Duodenal mucosa (tissue), 2 donors: ENCODE measurements around the gene LACRT.

ENCODE experiments used
- H3K27ac ChIP-seq: one replicate; pipeline ENCODE4 v1.7.0; 2013; ENCODE audit warnings: low read depth, low read length
- H3K27me3 ChIP-seq, 2 donors: one replicate each; pipeline ENCODE4 v1.7.0; 2013; ENCODE audit warnings: low read length in 2 of 2, control low read depth in 1 of 2; ENCODE audit not compliant: insufficient read depth in 2 of 2, control insufficient read depth in 1 of 2
- H3K36me3 ChIP-seq, 2 donors: one replicate each; pipeline ENCODE4 v1.7.0; 2013; ENCODE audit warnings: low read length in 2 of 2, control low read depth in 1 of 2; ENCODE audit not compliant: insufficient read depth in 2 of 2, control insufficient read depth in 1 of 2
- H3K4me1 ChIP-seq, 2 donors: one replicate each; pipeline ENCODE4 v1.7.0; 2013; ENCODE audit warnings: low read length in 2 of 2, control low read depth in 1 of 2; ENCODE audit not compliant: insufficient read depth in 2 of 2, control insufficient read depth in 1 of 2
- H3K4me3 ChIP-seq, 2 donors: one replicate each; pipeline ENCODE4 v1.7.0; 2013; ENCODE audit warnings: low read length in 2 of 2, low read depth in 1 of 2
- H3K9ac ChIP-seq, 2 donors: one replicate each; pipeline ENCODE4 v1.7.0; 2013; ENCODE audit warnings: low read length in 2 of 2, low read depth in 1 of 2
- H3K9me3 ChIP-seq, 2 donors: one replicate each; pipeline ENCODE4 v1.7.0; 2013; ENCODE audit warnings: low read length in 2 of 2, control low read depth in 1 of 2; ENCODE audit not compliant: control insufficient read depth in 1 of 2

LACRT gene

DNA sequence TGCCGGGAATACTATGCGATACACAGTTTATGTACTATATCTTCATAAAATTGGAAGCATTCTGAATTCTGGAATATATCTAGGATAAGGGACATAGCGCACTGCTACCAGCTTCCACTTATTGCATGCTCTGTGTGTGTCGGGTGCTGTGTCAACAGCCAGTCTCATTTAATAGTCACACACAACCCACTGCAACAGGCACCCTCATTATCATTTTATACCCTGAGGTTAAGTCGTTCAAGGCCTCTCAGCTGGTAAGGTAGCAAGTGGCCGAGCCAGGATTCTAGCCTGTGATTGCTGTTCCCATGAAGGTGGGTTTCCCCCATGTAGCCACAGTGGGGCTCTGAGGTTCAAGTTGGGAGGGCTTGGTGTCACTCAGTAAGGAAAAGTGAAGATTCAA, 53.3 kb downstream of the LACRT start:
- Histone ChIP-seq H3K9me3 (no peaks in the 10 kb centered on the region), H3K9ac (no peak overlapping the region), H3K4me1 (peaks cover 0 to 6% of the 10 kb centered on the region in 2 donors), H3K27me3 (peaks cover 0 to 2% of the 10 kb centered on the region in 2 donors), H3K36me3 (no peaks in the 10 kb centered on the region), H3K27ac (no peak overlapping the region), H3K4me3 (no peak overlapping the region)
